Spinal cord (tissue), 10 donors: Measurements from ENCODE around the gene SLC26A1. TPM values are rescaled to one million over a fixed set of nuclear protein-coding genes. Genes with fewer than 3 reads are reported as not detected.

Experiments used
- DNase-seq, 6 donors: peaks; one replicate each; pipeline versions ENCODE4 v3.0.0 to v3.0.0-alpha.2; 2013 to 2015; ENCODE audit warnings: low spot score in 6 of 6, low read depth in 4 of 6
- H3K27ac ChIP-seq: one replicate; pipeline ENCODE4 v1.5.1; 2013; ENCODE audit warnings: low read depth, low read length, control low read depth
- H3K27me3 ChIP-seq: one replicate; pipeline ENCODE4 v1.6.1; 2013; ENCODE audit warnings: low read length; ENCODE audit not compliant: control insufficient read depth, insufficient read depth
- H3K36me3 ChIP-seq: one replicate; pipeline ENCODE4 v1.6.1; 2013; ENCODE audit warnings: low read length; ENCODE audit not compliant: control insufficient read depth, insufficient read depth
- H3K4me1 ChIP-seq: one replicate; pipeline ENCODE4 v1.6.1; 2013; ENCODE audit warnings: low read length; ENCODE audit not compliant: control insufficient read depth, insufficient read depth
- H3K4me3 ChIP-seq: one replicate; pipeline ENCODE4 v1.5.1; 2013; ENCODE audit warnings: low read depth, low read length, control low read depth
- H3K9me3 ChIP-seq: one replicate; pipeline ENCODE4 v1.6.1; 2013; ENCODE audit warnings: low read length; ENCODE audit not compliant: control insufficient read depth, insufficient read depth
- WGBS: methylation state at CpG from one replicate; pipeline ENCODE4 v1.1.5; 2013; ENCODE audit warnings: missing lambda C conversion rate; ENCODE audit not compliant: insufficient coverage; 5-methylcytosine and 5-hydroxymethylcytosine counted together
- polyA plus RNA-seq, 2 donors: library from polyadenylated mRNA; unstranded; fragments of 120-200 nt; gene quantifications; one replicate each; pipeline ENCODE4 v1.2.1, GENCODE V29; 2013; ENCODE audit not compliant: insufficient read length in 2 of 2
- total RNA-seq, 2 donors: library from RNA; depleted of rRNA in 1 of 2; stranded (reverse); fragments of 120-200 nt in 1 of 2; fragments of >200 nt in 1 of 2; gene quantifications; one replicate each; pipeline versions ENCODE4 v1.2.3 to v1.2.4, GENCODE V29; 2013 to 2014
- donor health status: healthy.

Gene SLC26A1
- total and polyA plus RNA-seq, 4 donors: 0.79 to 9.5 (median 5.2) TPM

DNA sequence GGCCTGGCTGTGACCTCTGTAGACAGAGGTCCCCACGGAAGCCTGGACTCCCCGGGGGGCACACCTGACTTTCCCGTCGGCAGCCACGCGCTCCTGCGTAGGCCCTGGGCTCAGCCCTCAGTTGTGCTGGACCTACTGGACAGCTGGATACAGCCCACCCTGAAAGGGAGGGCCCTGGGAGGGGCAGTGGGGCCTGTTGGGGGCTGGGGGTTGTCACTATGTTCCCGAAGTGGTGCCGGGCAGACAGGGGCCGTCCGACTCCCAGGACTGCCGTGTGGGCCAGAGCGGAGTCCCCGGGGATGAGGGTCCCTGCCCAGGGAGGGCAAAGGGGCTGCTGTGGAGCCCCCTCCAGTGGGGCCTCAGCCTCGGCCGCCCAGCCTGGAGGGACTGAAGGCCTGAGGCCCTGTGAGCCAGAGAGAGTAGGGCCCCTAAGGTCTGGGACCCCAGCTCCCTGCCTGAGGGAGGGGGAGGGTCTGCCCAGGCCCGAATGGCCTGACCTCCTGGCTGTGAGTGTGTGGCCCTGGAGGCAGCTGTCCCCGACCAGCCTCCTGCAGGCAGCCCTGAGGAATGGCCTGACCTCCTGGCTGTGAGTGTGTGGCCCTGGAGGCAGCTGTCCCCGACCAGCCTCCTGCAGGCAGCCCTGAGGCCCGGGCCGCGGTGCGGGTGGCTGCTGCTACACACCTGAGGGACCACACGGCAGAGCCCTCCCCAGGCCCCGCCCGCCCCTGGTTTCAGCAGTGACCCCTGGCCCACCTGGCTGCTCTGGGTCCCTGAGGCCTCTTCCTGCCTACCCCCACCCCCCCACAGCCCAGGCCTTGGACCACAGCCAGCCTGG is 44.0 kb upstream of the SLC26A1 start:
- Histone ChIP-seq H3K27me3 (no peaks in the 10 kb centered on the region), H3K4me3 (no peak overlapping the region), H3K9me3 (no peaks in the 10 kb centered on the region), H3K4me1 (peaks cover 94% of the 10 kb centered on the region), H3K27ac (no peak overlapping the region), H3K36me3 (no peaks in the 10 kb centered on the region)
- WGBS: 79% methylated on average over 17 of the region's 26 CpGs
- DNase-seq: no peak

DNA sequence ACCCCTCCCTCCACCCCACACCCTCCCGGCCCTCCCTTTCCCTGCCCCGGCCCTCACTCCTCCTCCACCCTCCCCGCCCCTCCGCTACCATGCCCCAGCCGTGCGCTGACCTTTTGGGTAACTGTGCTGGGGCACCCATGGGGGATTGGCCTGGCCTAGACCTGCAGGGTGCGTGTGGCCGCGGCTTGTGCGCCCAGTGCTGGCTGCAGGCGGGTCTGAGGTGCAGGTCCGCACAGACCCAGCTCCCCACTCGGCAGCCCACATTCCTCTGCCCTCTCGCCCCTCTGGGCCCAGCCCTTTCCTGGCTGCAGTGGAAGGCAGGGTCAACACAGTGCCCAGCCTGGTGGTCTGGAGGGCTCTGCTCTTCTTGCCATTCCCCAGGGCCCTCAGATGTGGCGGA is 42.9 kb upstream of the SLC26A1 start:
- peaks cover 91% of the 10 kb centered on the region for H3K4me1 ChIP-seq
- no peak for DNase-seq
- H3K9me3 ChIP-seq: no peaks in the 10 kb centered on the region
- WGBS: 88% methylated on average over 11 of the region's 15 CpGs
- H3K36me3 ChIP-seq: no peaks in the 10 kb centered on the region
- no peak overlapping the region for H3K4me3 ChIP-seq
- no peaks in the 10 kb centered on the region for H3K27me3 ChIP-seq
- no peak overlapping the region for H3K27ac ChIP-seq

DNA sequence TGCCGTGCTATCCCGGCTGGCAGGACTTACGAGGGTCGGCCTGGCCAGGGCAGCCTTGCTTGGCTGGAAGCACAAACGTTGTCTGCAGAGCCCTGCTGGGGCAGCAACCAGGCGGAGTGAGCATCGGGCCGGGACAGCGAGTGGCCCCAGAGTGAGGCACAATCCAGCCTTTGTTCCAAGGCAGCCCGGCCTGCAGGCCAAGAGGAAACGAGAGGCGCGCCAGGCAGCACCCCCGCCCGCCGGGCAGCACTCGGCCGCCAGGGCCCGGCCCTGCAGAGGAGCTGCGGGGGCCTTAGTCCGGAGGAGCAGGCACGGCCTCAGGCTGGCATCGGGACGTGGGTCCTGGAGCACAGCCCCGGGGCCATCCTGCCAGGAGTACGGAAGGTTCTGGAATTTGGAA is 42.3 kb upstream of the SLC26A1 start:
- no peak overlapping the region for H3K4me3 ChIP-seq
- H3K27me3 ChIP-seq: no peaks in the 10 kb centered on the region
- H3K9me3 ChIP-seq: no peaks in the 10 kb centered on the region
- H3K27ac ChIP-seq: peak overlapping the region; percentile 73
- no peaks in the 10 kb centered on the region for H3K36me3 ChIP-seq
- 25% methylated on average over 26 of the region's 26 CpGs for WGBS
- H3K4me1 ChIP-seq: peaks cover 91% of the 10 kb centered on the region
- peak in 4 of 6 donors; percentile 61 to 91 (median 76) for DNase-seq

DNA sequence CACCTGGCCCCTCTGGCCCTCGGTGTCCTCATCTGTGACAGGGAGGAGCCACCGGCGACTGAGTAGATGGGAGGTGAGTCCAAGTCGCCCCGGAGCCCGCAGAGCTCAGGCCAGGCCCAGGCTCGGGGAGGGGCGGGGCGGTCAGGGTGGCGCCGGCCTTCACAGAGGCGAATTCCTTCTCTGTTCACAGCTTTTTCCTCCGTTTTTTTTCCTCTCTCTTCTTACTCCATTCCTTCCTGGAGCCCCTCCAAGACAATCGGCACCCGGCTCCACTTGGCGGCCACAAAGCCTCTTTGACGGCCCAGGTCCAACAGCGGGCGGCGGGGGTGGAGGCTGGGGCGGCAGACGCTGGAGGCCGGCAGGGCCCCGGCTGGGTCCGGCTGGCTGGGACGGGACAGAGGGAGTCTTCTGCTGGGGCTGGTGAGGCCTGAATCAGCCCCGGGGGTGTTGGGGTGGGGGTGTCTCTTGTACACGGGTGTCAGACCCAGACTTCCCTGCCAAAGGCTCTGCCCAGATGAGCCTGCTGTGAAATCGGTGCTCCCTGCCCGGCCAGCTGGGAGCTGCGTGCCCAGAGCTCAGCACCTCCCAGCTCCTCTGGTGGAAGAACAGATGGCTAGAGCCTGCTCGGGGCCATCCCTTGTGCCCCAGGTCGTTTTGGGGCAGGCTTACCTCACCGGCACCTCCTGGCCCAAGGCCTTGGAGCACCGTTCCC is 40.8 kb upstream of the SLC26A1 start:
- peak overlapping the region; percentile 84 for H3K27ac ChIP-seq
- 32% methylated on average over 32 of the region's 35 CpGs for WGBS

DNA sequence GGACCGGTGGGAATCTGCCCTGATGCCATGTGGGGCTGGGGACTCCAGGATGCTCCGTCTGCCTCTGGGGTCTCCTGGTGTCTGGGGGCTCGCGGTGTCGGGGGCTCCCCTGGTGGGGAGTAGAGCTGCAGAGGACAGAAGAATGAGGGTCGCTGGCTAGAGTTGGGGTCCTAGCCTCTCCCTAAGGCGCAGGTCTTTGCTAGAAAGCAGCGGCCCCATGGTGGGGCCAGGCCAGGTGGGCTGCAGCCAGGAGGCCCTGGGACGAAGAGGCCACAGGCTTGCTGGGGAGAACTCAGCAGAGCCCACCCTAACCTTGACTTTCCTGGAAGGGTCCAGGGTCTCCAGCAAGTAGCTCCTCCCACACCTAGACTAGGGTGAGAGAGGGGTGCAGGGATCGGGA is 39.7 kb upstream of the SLC26A1 start:
- H3K36me3 ChIP-seq: peaks cover 8% of the 10 kb centered on the region
- H3K27me3 ChIP-seq: no peaks in the 10 kb centered on the region
- no peak overlapping the region for H3K4me3 ChIP-seq
- H3K9me3 ChIP-seq: no peaks in the 10 kb centered on the region
- no peak overlapping the region for H3K27ac ChIP-seq
- peaks cover 83% of the 10 kb centered on the region for H3K4me1 ChIP-seq
- no peak for DNase-seq
- 87% methylated on average over 9 of the region's 10 CpGs for WGBS

More for the DNA sequence above, 40.8 kb upstream of the SLC26A1 start:
- Histone ChIP-seq H3K4me3 (no peak overlapping the region), H3K27me3 (no peaks in the 10 kb centered on the region), H3K36me3 (no peaks in the 10 kb centered on the region), H3K4me1 (peaks cover 90% of the 10 kb centered on the region), H3K9me3 (no peaks in the 10 kb centered on the region)
- peak in 2 of 6 donors; percentile 75 to 93 for DNase-seq

DNA sequence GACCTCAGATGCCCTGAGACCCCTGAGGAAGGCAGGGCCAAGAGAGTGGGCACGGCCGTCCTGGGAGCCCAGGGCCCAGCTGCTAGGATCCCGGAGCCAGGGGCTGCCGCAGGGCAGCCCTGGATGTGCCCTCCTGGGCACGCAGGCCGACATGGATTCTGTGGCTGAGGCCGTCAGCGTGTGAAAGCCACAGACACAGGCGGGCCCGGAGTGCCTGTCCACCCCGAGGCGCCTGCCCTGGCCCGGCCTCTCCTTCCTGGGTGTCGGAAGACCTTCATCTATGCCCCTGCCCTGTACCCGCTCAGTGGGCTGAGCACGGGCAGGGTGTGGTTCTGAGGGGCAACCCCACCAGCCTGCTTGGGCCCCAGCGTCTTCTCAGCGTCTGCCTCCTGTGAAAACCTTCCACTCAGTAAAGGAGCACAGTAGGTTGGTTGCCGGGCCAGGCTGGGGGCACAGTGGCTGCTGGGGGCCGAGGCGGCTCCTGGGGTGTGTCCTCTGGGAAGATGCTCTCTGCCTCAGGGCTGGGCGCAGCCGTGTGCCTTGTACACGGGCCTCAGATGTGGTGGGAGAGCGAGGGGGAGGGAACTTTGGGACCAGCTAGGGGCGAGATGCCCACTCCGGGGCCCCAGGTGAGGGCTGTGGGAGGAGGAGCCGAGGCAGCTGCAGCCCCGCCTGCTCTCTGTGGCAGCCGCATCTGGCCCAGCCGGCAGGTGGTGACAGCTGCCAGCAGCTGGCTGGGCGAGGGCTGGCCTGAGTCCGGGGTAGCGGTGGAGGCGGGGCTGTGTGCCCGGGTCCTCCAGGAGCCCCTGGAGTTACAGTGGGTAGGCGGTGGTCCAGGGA is 39.0 kb upstream of the SLC26A1 start:
- 77% methylated on average over 35 of the region's 37 CpGs for WGBS
- Histone ChIP-seq H3K4me1 (peaks cover 85% of the 10 kb centered on the region), H3K27me3 (no peaks in the 10 kb centered on the region)

DNA sequence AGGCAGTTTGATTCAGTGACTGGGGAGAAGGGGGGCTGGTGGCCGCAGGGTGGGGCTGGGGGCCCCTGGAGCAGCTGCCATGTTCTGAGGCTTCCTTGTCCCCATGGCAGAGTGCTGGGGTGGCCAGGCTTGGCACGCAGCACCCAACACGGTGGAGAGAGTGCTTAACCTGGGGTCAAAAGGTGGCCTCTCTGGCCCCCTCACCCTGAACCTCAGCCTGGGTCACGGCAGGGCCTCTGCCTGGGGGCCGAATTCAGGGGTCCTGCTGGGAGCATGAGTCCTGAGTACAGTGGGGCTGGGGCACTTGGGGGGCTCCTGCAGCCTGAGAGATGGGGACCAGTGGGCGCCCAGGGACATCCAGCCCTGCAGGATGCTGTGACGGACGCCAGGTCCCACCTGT is 38.1 kb upstream of the SLC26A1 start:
- WGBS: 90% methylated on average over 8 of the region's 8 CpGs

More for the DNA sequence above, 39.0 kb upstream of the SLC26A1 start:
- Histone ChIP-seq H3K27ac (no peak overlapping the region), H3K9me3 (no peaks in the 10 kb centered on the region), H3K36me3 (peaks cover 13% of the 10 kb centered on the region), H3K4me3 (no peak overlapping the region)
- no peak for DNase-seq

DNA sequence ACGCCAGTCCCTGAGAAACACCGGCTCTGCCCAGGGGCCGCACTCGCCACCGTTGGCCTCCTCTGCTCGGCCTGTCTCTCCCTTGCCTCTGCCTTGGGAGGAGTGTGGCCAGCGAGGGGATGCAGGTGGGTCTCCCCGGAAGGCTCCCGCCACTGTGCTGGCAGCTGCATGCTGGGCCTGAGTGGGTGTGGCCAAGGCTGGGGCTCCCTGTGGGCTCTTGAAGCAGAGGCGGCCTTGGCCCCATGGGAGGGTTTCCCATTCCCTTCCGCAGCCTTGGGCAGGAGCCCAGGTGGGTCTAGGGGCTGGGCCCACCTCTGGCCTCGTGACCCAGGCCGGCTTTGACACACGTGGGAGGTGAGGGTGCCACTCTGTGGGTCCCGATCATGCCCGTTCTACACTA is 37.4 kb upstream of the SLC26A1 start:
- peaks cover 69% of the 10 kb centered on the region for H3K4me1 ChIP-seq
- H3K9me3 ChIP-seq: no peaks in the 10 kb centered on the region
- H3K27ac ChIP-seq: no peak overlapping the region
- peaks cover 29% of the 10 kb centered on the region for H3K36me3 ChIP-seq
- WGBS: 64% methylated on average over 16 of the region's 16 CpGs
- no peak overlapping the region for H3K4me3 ChIP-seq
- DNase-seq: no peak
- H3K27me3 ChIP-seq: no peaks in the 10 kb centered on the region

More for the DNA sequence above, 38.1 kb upstream of the SLC26A1 start:
- Histone ChIP-seq H3K27me3 (no peaks in the 10 kb centered on the region), H3K4me3 (no peak overlapping the region), H3K9me3 (no peaks in the 10 kb centered on the region), H3K4me1 (peaks cover 77% of the 10 kb centered on the region), H3K36me3 (peaks cover 21% of the 10 kb centered on the region), H3K27ac (no peak overlapping the region)
- no peak for DNase-seq

DNA sequence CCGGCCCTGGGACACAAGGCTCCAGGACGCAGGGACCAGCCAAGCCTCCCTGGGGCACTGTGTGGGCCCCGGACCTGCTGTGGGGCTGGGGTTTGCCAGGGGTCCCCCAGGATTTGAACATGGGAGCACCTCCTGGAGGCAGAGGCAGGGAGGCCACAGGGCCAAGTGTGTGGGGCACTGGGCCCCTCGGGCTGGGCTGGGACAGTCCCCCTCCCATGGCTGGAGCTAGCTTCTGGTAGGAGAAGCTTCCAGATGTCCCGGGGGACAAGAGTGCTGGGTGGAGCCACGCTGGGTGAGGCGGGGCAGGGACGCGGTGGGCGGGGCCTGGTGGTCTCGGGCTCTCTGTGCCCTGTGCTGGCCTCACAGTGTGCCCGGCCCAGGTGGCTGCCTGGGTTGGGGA is 36.8 kb upstream of the SLC26A1 start:
- Histone ChIP-seq H3K36me3 (peaks cover 35% of the 10 kb centered on the region), H3K4me3 (no peak overlapping the region), H3K4me1 (peaks cover 63% of the 10 kb centered on the region), H3K27me3 (no peaks in the 10 kb centered on the region), H3K9me3 (no peaks in the 10 kb centered on the region), H3K27ac (no peak overlapping the region)
- no peak for DNase-seq
- 56% methylated on average over 12 of the region's 12 CpGs for WGBS
